Measurements from ENCODE around the gene ATP9A.
"Not testable (repeated sequence)": the region's sequence is repeated elsewhere in the genome, so short reads cannot be mapped to it uniquely, and the experiment has no call there.

ATP9A gene

DNA sequence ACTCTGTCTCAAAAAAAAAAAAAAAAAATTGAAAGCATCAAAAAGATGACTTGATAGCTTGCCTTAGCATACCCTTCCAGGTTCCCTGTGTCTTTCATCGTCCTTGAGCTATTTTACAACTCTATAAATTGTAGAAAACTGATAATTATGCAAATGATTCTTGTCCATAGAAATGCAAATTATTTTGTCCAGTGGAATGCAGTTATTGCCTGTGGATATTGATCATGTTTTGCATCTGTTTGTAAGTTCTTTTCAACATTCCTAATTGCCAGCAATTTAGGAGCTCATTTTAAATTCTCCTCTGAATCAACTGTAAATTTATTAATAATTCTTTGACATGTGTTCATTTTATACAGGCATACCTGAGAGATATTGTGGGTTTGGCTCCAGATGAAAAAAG, 7.1 kb upstream of the ATP9A start:
- no peaks in the 10 kb centered on the region for H4K20me1 ChIP-seq
- H3K4me2 ChIP-seq: no peak overlapping the region
- H3K9me3 ChIP-seq (replicated peaks in 1 of 11): peaks cover 19 to 30% (median 28%) of the 10 kb centered on the region in 11 experiments
- H3K9ac ChIP-seq: no peak overlapping the region
- H3K4me1 ChIP-seq: peaks cover 0 to 24% (median 6%) of the 10 kb centered on the region in 10 experiments; a peak in 15 of 20 replicates
- H3K36me3 ChIP-seq: peaks cover 0 to 9% (median 0%) of the 10 kb centered on the region in 11 experiments; a peak in 3 of 22 replicates
- TF ChIP-seq Cebpa-rat (IDR thresholded peaks at IDR 0.05): no peak
- H3K27me3 ChIP-seq: no peaks in the 10 kb centered on the region
- no peak overlapping the region for H3K4me3 ChIP-seq
- H3K27ac ChIP-seq: no peak overlapping the region

DNA sequence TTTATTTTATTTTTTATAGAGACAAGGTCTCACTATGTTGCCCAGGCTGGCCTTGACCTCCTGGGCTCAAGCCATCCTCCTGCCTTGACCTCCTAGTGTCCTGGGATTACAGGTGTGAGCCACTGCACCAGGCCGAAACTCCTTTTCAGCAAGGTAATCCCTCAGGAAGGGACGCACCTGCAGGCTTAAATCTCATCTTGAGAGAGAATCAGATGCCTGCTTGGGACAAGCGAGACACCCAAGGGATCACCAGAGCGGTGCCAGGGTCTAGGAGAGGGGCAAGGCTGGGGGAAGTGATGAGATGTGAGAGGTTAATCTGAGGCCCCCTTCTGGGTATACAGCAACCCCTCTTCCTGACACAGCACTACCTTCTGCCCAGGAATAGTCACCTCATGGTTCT, 4.0 kb upstream of the ATP9A start:
- Histone ChIP-seq H3K4me1 (peaks cover 0 to 24% (median 11%) of the 10 kb centered on the region in 10 experiments; a peak in 17 of 20 replicates), H3K4me2 (no peak overlapping the region), H3K27me3 (peaks cover 0 to 4% (median 0%) of the 10 kb centered on the region in 11 experiments; a peak in 1 of 22 replicates), H3K9me3 (replicated peaks in 1 of 11) (peaks cover 0 to 5% (median 0%) of the 10 kb centered on the region in 11 experiments; a peak in 5 of 22 replicates), H4K20me1 (no peaks in the 10 kb centered on the region), H3K36me3 (no peaks in the 10 kb centered on the region), H3K4me3 (no peak overlapping the region), H3K27ac (no peak overlapping the region), H3K9ac (no peak overlapping the region)
- no peak for TF ChIP-seq Cebpa-rat (IDR thresholded peaks at IDR 0.05)

DNA sequence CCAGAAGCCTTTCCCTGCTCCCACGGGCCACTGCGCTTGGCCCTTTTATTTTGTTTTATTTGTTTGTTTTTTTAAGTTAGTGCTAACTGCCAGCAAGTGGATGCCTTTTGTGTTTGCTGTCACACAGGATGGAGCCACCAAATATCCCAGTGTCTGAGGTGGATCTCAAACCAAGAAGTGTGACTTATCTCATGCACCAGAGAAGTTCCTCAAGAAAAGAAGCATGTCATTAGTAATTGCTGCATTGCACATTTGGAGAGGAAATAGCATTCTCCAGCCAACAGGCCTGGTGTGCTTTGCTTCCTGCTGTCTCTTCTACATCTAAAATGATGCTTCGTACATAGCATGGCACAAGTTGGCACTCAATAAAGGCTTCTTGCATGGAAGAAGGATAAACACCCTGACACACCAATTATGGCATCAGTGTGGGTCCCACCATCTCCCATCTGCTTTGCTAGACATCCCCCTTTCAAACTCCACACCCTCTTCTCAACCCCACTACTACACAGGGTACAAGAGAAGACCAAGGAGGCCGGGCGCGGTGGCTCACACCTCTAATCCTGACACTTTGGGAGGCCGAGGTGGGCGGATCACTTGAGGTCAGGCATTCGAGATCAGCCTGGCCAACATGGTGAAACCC, 1.9 kb upstream of the ATP9A start:
- TF ChIP-seq Cebpa-rat (IDR thresholded peaks at IDR 0.05): no peak
- no peak overlapping the region for H3K4me3 ChIP-seq
- peaks cover 0 to 5% (median 0%) of the 10 kb centered on the region in 11 experiments; a peak in 5 of 22 replicates for H3K9me3 ChIP-seq (replicated peaks in 1 of 11)
- peaks cover 0 to 4% (median 0%) of the 10 kb centered on the region in 11 experiments; a peak in 1 of 22 replicates for H3K27me3 ChIP-seq
- H3K9ac ChIP-seq: no peak overlapping the region
- peak overlapping the region in 1 of 11 experiments; percentile 1; a peak in 1 of 22 replicates for H3K4me2 ChIP-seq
- H3K36me3 ChIP-seq: no peaks in the 10 kb centered on the region
- H3K27ac ChIP-seq: no peak overlapping the region
- H3K4me1 ChIP-seq: peaks cover 6 to 24% (median 14%) of the 10 kb centered on the region in 10 experiments; a peak in 19 of 20 replicates
- no peaks in the 10 kb centered on the region for H4K20me1 ChIP-seq

DNA sequence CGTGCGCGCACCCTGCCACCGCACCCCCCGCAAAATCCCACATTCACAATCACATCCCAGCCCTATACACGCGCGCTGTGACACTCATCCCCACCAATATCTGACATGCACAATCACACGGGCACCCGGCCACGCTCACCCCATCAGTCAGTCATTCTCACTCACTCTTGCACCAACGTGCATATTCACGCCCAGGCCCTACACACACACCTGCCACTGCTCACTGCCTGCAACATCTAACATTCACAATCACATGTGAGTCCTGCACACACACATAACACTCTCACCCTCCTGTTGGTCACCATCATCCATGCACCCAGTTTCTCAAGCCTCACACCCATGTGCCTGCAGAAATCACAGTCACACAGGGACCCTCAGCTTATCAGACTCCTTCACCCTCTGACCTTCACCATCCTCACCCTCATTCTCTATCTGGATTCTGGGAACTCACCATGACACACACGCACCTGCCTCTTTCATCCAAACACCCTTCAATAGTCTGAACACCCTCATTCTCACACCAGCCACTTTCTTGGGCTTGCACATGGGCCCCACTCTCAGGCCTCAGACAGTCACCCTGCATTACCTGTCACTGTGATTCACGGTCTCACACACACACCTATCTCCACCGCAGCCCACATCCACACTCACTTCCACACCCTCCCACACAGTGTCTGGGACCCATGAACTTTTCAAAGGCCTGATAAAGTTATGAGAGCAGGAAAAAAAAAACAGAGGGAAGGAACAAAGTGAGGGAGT, 748 bp upstream of the ATP9A start:
- no peaks in the 10 kb centered on the region for H4K20me1 ChIP-seq
- peaks cover 6 to 29% (median 24%) of the 10 kb centered on the region in 10 experiments; a peak in 19 of 20 replicates for H3K4me1 ChIP-seq
- H3K4me2 ChIP-seq: no peak overlapping the region
- H3K9ac ChIP-seq: no peak overlapping the region
- no peak for TF ChIP-seq Cebpa-rat (IDR thresholded peaks at IDR 0.05)
- H3K9me3 ChIP-seq (replicated peaks in 1 of 11): peaks cover 0 to 5% (median 0%) of the 10 kb centered on the region in 11 experiments; a peak in 5 of 22 replicates
- no peaks in the 10 kb centered on the region for H3K36me3 ChIP-seq
- peaks cover 0 to 4% (median 0%) of the 10 kb centered on the region in 11 experiments; a peak in 1 of 22 replicates for H3K27me3 ChIP-seq
- H3K27ac ChIP-seq: no peak overlapping the region
- no peak overlapping the region for H3K4me3 ChIP-seq

DNA sequence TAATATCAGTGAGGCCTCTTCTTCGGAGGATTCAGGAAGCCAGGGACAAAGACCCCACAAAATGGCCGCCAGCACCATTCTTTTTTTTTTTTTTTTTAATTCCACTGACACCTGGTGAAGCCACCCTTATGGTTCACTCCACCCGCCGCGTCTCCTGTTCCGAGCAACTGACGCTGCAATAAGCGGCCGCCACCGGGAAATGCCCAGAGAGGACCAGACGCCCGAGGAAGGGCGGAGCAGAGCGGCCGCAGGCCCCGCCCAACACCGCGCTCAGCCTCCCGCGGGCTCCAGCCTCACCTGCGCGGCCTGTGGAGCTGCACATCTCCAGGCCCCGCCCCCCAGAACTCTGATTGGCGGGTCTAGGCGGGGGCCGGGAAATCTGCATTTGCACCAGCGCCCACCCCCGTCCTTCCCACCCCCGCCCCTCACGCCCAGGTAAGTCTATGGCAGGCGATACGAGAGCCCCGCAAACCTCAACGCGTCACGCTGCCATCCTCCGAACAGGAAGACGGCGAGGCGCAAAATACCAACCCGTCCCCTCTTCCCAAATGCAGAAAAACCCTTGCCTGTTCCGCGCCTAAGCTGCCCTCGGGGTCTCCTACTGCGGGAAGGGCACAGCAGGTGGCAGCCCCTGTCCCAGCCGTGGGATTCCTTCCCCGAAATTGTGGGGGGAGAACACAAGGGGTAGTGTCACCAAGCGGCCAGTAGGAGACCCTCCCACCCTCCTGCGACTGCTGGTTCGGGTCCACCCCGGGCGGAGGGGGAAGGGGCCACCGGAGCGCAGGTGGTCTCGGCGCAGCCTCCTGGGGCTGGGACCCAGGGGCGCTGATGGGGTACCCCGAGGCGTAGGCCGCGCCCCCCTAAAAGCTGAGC, 960 bp downstream of the ATP9A start:
- peak overlapping the region in 6 of 11 experiments; percentile 35 to 57 (median 46); a peak in 6 of 22 replicates for H3K9ac ChIP-seq
- H3K27ac ChIP-seq: peak overlapping the region in 6 of 11 experiments; percentile 9 to 54 (median 36); a peak in 4 of 22 replicates

DNA sequence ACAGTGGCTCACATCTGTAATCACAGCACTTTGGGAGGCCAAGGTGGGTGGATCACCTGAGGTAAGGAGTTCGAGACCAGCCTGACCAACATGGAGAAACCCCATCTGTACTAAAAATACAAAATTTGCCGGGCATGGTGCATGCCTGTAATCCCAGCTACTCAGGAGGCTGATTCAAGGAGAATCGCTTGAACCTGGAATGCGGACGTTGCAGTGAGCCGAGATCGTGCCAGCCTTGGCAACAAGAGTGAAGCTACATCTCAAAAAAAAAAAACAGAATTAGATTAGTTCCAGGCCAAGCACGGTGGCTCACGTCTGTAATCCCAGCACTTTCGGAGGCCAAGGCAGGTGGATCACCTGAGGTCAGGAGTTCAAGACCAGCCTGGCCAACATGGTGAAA, 2.8 kb downstream of the ATP9A start:
- not testable (repeated sequence) for H3K4me3 ChIP-seq

More for the DNA sequence above, 960 bp downstream of the ATP9A start:
- peaks cover 0 to 4% (median 0%) of the 10 kb centered on the region in 11 experiments; a peak in 1 of 22 replicates for H3K27me3 ChIP-seq
- no peaks in the 10 kb centered on the region for H3K36me3 ChIP-seq
- TF ChIP-seq Cebpa-rat (IDR thresholded peaks at IDR 0.05): no peak
- no peaks in the 10 kb centered on the region for H4K20me1 ChIP-seq
- H3K4me2 ChIP-seq: peak overlapping the region; percentile 50 to 70 (median 58)
- peaks cover 0 to 5% (median 0%) of the 10 kb centered on the region in 11 experiments; a peak in 5 of 22 replicates for H3K9me3 ChIP-seq (replicated peaks in 1 of 11)
- H3K4me1 ChIP-seq: peaks cover 6 to 33% (median 20%) of the 10 kb centered on the region in 10 experiments; a peak in 19 of 20 replicates
- peak overlapping the region; percentile 31 to 63 (median 50); a peak in 19 of 20 replicates for H3K4me3 ChIP-seq

DNA sequence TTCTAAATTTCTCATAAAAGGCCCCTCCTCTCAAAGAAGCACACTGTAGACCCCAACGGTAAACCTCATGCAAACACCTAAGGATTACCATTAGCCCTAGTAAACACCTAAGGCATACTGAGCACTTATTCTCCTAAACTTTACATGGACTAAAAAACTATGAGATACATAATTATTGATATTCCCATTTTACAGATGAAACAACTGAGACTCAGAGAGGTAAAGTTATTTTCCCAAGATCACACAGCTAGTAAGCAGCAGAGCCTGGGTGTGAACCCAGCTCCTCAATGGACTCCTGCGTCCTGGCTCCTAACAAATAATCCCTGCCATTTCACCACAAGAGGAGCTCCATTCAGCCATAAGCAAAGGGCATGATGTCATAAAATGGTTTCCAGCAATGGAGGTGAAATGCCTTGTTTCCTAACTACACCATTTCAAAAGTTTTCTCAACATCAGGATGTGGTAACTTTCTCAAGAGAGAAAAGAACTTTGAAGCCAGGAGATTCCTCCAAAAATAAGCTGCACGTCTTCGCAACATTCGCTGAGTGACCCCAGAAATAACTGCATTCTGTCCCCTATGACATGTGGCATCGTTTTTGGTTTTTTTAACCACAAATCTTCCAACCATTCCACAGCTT, 4.1 kb downstream of the ATP9A start:
- peak overlapping the region in 1 of 11 experiments; percentile 18; a peak in 1 of 22 replicates for H3K9ac ChIP-seq
- no peaks in the 10 kb centered on the region for H4K20me1 ChIP-seq
- peaks cover 0 to 4% (median 0%) of the 10 kb centered on the region in 11 experiments; a peak in 1 of 22 replicates for H3K27me3 ChIP-seq
- peaks cover 0 to 8% (median 0%) of the 10 kb centered on the region in 11 experiments; a peak in 5 of 22 replicates for H3K9me3 ChIP-seq (replicated peaks in 1 of 11)
- no peaks in the 10 kb centered on the region for H3K36me3 ChIP-seq
- no peak overlapping the region for H3K4me3 ChIP-seq
- peaks cover 9 to 42% (median 21%) of the 10 kb centered on the region in 10 experiments for H3K4me1 ChIP-seq
- peak overlapping the region in 10 of 11 experiments; percentile 3 to 51 (median 20); a peak in 17 of 22 replicates for H3K4me2 ChIP-seq
- H3K27ac ChIP-seq: peak overlapping the region in 8 of 11 experiments; percentile 39 to 69 (median 52); a peak in 14 of 22 replicates
- peak in 8 of 11 experiments; percentile 21 to 88 (median 70); a peak in 11 of 22 replicates for TF ChIP-seq Cebpa-rat (IDR thresholded peaks at IDR 0.05)

More for the DNA sequence above, 2.8 kb downstream of the ATP9A start:
- H3K9ac ChIP-seq; H3K27me3 ChIP-seq; H3K36me3 ChIP-seq; H3K9me3 ChIP-seq (replicated peaks in 1 of 11); H4K20me1 ChIP-seq: not testable (repeated sequence)
- peaks cover 14 to 42% (median 20%) of the 10 kb centered on the region in 10 experiments for H3K4me1 ChIP-seq
- H3K4me2 ChIP-seq: peak overlapping the region in 2 of 11 experiments; percentile 7 to 51; a peak in 2 of 22 replicates
- H3K27ac ChIP-seq: peak overlapping the region in 4 of 11 experiments; percentile 47 to 69 (median 63); a peak in 2 of 22 replicates
